Activated CD4-positive, CD25-positive, alpha-beta regulatory T cell treated with anti-CD3 and anti-CD28 coated beads, Interleukin-2, amount 50 U/mL, for 16 hours (primary cell): ENCODE data around the gene SAV1.

Source experiments
- DNase-seq: peaks from one replicate; pipeline ENCODE4 v3.0.0-alpha.2; 2020; ENCODE audit warnings: low read depth, low spot score

Gene SAV1

DNA sequence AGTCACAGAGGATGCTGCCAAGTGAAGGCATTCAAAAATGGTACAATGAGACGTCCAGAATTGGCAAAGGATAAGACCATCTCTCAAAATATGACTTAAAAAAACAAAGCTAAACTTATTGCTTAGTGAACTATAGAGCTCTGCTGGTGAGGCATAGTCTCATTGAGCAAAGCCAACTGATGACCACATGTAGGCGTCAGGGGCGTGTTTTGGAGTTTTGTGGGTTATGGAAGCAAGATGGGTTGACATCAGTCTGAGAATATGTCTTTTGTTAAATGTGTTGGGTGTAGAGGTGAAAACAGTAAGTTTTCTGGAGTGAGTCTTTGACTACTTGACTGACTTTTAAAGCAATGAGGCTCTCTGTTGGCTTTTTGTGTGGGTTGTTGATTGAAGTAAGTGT, 60.9 kb downstream of the SAV1 start:
- no peak for DNase-seq

DNA sequence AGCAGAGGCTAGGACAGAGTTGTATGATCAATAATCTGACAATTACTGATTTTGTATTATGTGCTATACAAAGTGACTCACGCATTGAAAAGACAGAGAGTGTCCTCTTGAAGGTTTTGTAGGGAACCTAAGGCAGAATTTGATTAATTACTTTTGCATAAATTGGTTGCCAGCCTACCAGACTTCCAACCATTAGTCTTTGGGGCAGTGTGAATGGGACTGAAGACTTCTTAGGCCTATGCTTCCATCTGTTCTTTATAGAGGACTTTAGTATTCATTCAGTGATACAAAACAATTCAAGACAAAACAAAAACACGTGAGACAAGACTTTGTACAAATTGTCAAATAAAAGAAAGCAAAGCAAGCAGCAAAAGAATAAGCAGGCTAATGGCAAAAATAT, 61.6 kb downstream of the SAV1 start:
- DNase-seq: no peak

DNA sequence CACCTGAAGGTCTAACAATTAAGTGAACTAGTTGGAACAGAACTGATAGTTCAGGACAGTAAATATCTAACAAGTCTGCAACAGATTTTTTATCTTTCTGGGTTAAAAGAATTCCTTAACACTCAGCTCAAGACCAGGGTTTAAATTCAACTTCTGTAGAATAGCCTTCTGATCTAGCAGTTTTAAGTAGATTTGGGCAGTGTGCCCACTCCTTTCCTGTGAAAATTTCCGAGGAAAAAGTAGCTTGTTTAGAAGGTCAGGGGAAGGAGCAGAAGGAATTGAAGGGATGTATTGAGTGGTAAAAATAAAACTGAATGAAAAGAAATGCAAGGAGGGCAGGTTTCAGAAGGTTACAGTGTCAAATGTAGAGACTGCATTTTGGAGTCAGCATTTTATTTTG, 62.3 kb downstream of the SAV1 start:
- no peak for DNase-seq

DNA sequence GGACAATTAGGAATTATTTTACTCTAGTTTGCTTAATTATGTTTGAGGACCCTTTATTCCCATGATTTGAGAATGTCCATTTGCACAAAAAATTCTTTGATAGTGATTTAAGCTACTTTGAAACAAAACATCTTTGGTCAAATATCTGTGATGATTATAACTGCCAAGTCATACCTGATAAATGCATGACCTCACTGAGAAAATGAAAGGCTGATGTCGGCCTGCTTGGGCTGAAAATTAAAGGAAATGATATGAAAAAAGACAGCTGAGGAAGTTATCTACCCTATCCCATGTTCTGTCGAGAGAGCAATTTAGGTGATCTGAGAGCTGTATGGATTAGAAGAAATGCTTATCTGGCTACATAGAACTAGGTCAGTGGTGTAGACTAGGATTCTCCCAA, 64.5 kb downstream of the SAV1 start:
- DNase-seq: no peak

DNA sequence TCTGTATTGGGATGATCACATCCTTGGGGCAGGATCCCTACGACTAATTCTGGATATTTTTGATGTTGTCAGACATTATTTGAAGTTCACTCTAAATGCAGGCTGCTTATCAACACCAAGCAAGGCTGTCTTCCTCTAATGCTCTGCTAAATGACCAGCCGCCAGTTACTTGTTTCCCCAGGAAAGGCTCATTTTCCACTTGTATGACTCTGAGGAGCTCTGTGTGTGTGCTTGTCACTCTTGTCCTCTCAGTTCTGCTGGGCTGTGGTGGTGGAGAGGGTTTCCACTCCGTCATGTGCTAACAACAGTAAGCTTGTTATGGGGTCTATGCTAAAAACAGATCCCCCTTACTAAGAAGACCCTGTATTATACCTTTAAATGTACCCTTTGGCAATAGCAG, 66.1 kb downstream of the SAV1 start:
- no peak for DNase-seq

DNA sequence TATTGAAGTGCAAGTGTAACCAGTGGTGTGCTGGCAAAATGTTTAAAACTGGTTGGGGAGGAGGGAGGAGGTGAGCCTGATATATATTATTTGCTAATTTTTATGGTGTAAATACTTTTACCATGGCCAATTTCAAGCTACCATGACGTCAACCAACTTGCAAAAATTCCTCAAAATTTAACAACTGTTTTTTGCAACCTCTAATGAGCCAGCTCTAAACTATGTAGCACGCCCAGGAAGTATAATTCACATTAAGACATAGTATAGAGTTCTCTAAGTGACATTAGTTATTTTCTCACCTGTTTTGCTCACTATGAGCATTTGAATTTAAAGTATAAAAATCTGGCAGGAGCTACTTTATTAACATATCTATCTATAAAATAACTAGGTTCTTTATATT, 66.7 kb downstream of the SAV1 start:
- no peak for DNase-seq

DNA sequence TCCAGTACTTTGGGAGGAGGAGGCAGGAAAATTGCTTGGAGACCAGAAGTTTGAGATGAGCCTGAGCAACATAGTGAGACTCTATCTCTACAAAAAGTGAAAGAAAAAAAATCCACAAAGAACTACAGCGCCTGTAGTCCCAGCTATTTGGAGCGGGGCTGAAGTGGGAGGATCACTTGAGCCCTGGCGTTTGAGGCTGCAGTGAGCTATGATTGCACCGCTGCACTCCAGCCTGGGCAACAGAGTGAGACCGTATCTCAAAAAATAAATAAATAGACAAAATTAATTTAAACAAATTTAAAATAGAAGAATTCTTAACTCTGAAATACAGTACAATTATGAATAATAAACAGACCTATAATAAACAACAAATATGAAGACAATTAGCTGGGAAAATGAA, 67.3 kb downstream of the SAV1 start:
- no peak for DNase-seq

DNA sequence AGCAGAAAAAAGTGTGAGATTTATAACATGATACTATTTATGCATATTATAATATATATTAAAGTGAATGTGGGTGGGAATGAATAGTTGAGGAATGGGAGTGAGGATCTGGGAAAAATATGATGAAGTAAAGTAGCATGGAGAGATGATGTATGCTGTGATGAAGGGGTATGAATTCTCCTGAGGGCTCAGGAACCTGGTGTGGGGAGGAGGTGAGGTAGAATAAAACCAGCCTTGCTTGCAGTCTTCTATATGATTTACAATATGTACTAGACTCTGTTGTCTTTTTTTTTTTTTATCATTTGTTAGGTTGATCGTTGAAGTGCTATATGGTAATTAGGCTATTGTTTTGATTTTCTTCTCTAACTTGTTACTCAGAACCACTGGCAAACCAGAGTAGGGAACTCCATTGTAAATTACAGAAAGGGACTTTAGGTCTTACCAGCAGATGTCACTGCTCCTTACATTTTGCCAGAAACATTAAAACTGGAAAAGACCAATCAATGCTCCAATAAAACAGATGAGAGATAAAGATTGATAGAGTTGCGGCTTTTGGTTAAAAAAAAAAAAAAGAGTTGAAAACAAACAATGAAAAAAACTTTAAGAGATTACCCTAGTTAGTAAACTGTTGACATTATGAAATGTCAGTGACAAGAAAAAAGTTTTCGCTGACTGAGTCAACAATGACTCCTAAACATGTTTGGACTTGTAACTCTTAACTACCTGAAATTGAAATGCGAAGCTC, 68.2 kb downstream of the SAV1 start:
- DNase-seq: no peak

DNA sequence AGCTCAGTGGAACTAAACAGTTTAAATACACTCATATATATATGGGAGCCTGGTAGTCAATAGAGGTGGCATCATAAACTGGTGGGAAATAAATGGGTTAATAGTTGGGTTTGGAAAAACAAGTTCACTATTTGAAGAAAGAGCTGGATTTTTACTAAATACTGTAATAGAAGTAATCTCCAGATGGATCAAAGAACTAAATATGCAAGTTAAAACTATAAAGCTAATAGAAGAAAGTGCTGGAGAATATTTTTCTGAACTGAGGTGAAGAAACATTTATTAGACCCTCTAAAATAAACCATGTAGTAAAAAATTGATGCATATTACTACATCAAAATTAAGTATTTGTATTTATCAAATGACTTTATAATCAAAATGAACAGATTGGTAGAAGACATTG, 69.3 kb downstream of the SAV1 start:
- DNase-seq: no peak

DNA sequence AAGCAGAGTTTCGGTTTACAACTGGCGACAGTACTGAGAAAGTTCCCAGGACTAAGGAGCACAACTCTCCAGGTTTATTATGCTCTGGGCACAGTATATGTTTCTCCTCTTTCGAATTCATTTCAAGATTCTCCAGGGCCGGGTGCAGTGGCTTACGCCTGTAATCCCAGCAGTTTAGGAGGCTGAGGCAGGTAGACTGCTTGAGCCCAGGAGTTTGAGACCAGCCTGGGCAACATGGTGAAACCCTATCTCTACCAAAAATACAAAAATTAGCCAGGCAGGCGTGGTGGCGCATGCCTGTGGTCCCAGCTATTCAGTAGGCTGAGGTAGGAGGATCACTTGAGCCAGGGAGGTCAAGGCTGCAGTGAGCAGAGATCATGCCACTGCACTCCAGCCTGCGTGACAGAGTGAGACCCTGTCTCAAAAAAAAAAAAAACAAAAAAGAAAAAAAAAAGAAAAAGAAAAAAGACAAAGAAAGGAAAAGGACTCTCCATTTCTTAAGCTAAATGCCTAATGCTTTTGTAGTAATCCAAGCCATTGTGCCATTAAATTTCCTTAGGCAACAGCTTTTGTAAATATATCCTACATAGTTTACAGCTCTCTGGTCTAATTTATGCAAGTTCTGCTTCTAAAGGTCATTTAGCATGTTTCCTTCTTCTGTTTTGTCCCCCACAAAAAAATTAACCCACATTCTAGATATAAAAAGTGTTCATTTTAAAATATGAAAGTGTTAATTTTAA, 73.4 kb downstream of the SAV1 start:
- DNase-seq: no peak

DNA sequence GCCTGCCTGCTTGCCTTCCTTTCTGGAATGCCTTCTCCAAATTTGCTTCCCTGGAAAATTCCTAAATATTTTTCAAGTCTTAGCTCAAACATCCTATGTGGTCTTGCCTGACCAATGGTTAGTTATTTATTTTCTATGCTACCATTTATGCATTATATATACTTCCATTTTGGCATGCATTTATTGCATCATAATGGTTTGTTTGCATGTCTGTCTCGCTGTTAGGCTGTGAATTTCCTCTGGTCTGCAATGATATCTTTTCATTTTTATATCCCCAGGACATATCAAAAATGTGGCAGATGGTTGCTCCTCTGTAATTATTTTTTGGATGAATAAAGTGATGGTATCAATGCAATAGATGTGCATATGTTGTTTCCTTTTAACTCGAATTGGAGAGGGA, 77.6 kb downstream of the SAV1 start:
- DNase-seq: no peak
